BLaER1 treated with 17β-estradiol and CSF1 and Interleukin-3, amounts not matched to agents 10 nM and 100 nM (cell line): ENCODE data around the gene IGSF5.
A peak's percentile ranks its signal among the peaks of the same experiment; 100 is the strongest.

Source experiments
- H3K27ac ChIP-seq, 11 experiments: shearing (Covaris generic); formaldehyde crosslinking; 2 replicates each; pipeline ENCODE4 v1.8.1; 2022
- H3K27me3 ChIP-seq, 11 experiments: shearing (Covaris generic); formaldehyde crosslinking; 2 replicates each; pipeline ENCODE4 v1.8.1; 2022
- H3K36me3 ChIP-seq, 11 experiments: shearing (Covaris generic); formaldehyde crosslinking; 2 replicates each; pipeline ENCODE4 v1.8.1; 2022
- H3K4me1 ChIP-seq, 10 experiments: shearing (Covaris generic); formaldehyde crosslinking; 2 replicates each; pipeline ENCODE4 v1.8.1; 2022
- H3K4me2 ChIP-seq, 11 experiments: shearing (Covaris generic); formaldehyde crosslinking; 2 replicates each; pipeline ENCODE4 v1.8.1; 2022
- H3K4me3 ChIP-seq, 10 experiments: shearing (Covaris generic); formaldehyde crosslinking; 2 replicates each; pipeline ENCODE4 v1.8.1; 2022
- H3K9ac ChIP-seq, 11 experiments: shearing (Covaris generic); formaldehyde crosslinking; 2 replicates each; pipeline ENCODE4 v1.8.1; 2022
- H3K9me3 ChIP-seq, 11 experiments: shearing (Covaris generic); formaldehyde crosslinking; replicated peaks in 1 of 11; 2 replicates each; pipeline ENCODE4 v1.8.1; 2022
- H4K20me1 ChIP-seq, 11 experiments: shearing (Covaris generic); formaldehyde crosslinking; 2 replicates each; pipeline ENCODE4 v1.8.1; 2022
- Cebpa-rat ChIP-seq, 11 experiments: shearing (Covaris generic); IDR thresholded peaks; 2 replicates each; pipeline ENCODE4 v1.8.1; 2022

IGSF5 gene

GRCh38 chr21:39804240-39804639 is 59.3 kb downstream of the IGSF5 start:
- Histone ChIP-seq H3K4me3 (no peak overlapping the region), H3K4me2 (no peak overlapping the region), H3K9ac (no peak overlapping the region), H3K36me3 (no peaks in the 10 kb centered on the region), H3K27me3 (no peaks in the 10 kb centered on the region), H3K27ac (no peak overlapping the region), H4K20me1 (no peaks in the 10 kb centered on the region), H3K4me1 (no peaks in the 10 kb centered on the region), H3K9me3 (peaks cover 0 to 5% (median 0%) of the 10 kb centered on the region in 11 experiments; a peak in 4 of 22 replicates)
- TF ChIP-seq Cebpa-rat (IDR thresholded peaks at IDR 0.05) = no peak

GRCh38 chr21:39805983-39806382 is 61.0 kb downstream of the IGSF5 start:
- H4K20me1 ChIP-seq = no peaks in the 10 kb centered on the region
- H3K4me2 ChIP-seq = no peak overlapping the region
- no peaks in the 10 kb centered on the region for H3K27me3 ChIP-seq
- no peaks in the 10 kb centered on the region for H3K4me1 ChIP-seq
- no peak overlapping the region for H3K4me3 ChIP-seq
- no peak for TF ChIP-seq Cebpa-rat (IDR thresholded peaks at IDR 0.05)
- H3K9ac ChIP-seq = no peak overlapping the region
- no peaks in the 10 kb centered on the region for H3K36me3 ChIP-seq
- H3K27ac ChIP-seq = no peak overlapping the region
- peaks cover 0 to 5% (median 0%) of the 10 kb centered on the region in 11 experiments; a peak in 4 of 22 replicates for H3K9me3 ChIP-seq

GRCh38 chr21:39807738-39808137 is 62.8 kb downstream of the IGSF5 start:
- TF ChIP-seq Cebpa-rat (IDR thresholded peaks at IDR 0.05) = no peak
- Histone ChIP-seq H3K9me3 (peaks cover 0 to 11% (median 0%) of the 10 kb centered on the region in 11 experiments; a peak in 4 of 22 replicates), H3K27me3 (no peaks in the 10 kb centered on the region), H3K36me3 (no peaks in the 10 kb centered on the region), H3K27ac (no peak overlapping the region), H3K4me2 (no peak overlapping the region), H4K20me1 (no peaks in the 10 kb centered on the region), H3K9ac (no peak overlapping the region), H3K4me3 (no peak overlapping the region), H3K4me1 (no peaks in the 10 kb centered on the region)

GRCh38 chr21:39809936-39810335 is 65.0 kb downstream of the IGSF5 start:
- Histone ChIP-seq H3K4me2 (no peak overlapping the region), H3K4me1 (no peaks in the 10 kb centered on the region), H3K27ac (no peak overlapping the region), H3K27me3 (no peaks in the 10 kb centered on the region), H3K9me3 (0 out of 22 replicates have a peak, but pooled peaks cover 0 to 9% (median 0%) of the 10 kb centered on the region in 11 experiments), H3K4me3 (no peak overlapping the region), H3K9ac (no peak overlapping the region), H4K20me1 (no peaks in the 10 kb centered on the region), H3K36me3 (no peaks in the 10 kb centered on the region)
- no peak for TF ChIP-seq Cebpa-rat (IDR thresholded peaks at IDR 0.05)

GRCh38 chr21:39812983-39813382 is 68.0 kb downstream of the IGSF5 start:
- Histone ChIP-seq H3K4me1 (no peaks in the 10 kb centered on the region), H3K9me3 (0 out of 22 replicates have a peak, but pooled peaks cover 0 to 9% (median 0%) of the 10 kb centered on the region in 11 experiments), H3K27ac (no peak overlapping the region), H3K9ac (no peak overlapping the region), H4K20me1 (no peaks in the 10 kb centered on the region), H3K4me3 (no peak overlapping the region), H3K36me3 (no peaks in the 10 kb centered on the region), H3K4me2 (no peak overlapping the region), H3K27me3 (no peaks in the 10 kb centered on the region)
- TF ChIP-seq Cebpa-rat (IDR thresholded peaks at IDR 0.05) = no peak

GRCh38 chr21:39818557-39818956 is 73.6 kb downstream of the IGSF5 start:
- Histone ChIP-seq H3K27me3 (no peaks in the 10 kb centered on the region), H3K4me2 (peak overlapping the region in 1 of 11 experiments; percentile 46; a peak in 1 of 22 replicates), H3K9me3 (0 out of 22 replicates have a peak, but pooled peaks cover 0 to 3% (median 0%) of the 10 kb centered on the region in 11 experiments), H3K4me3 (no peak overlapping the region), H4K20me1 (no peaks in the 10 kb centered on the region), H3K9ac (no peak overlapping the region), H3K4me1 (peaks cover 0 to 6% (median 0%) of the 10 kb centered on the region in 10 experiments; a peak in 2 of 20 replicates), H3K36me3 (no peaks in the 10 kb centered on the region), H3K27ac (no peak overlapping the region)
- TF ChIP-seq Cebpa-rat (IDR thresholded peaks at IDR 0.05) = no peak

- peaks cover 0 to 6% (median 0%) of the 10 kb centered on the region in 10 experiments; a peak in 2 of 20 replicates for H3K4me1 ChIP-seq
- H3K9me3 ChIP-seq = no peaks in the 10 kb centered on the region
- H3K4me2 ChIP-seq = no peak overlapping the region
- no peak for TF ChIP-seq Cebpa-rat (IDR thresholded peaks at IDR 0.05)
- no peaks in the 10 kb centered on the region for H3K36me3 ChIP-seq
- no peak overlapping the region for H3K4me3 ChIP-seq
- H3K9ac ChIP-seq = no peak overlapping the region
- no peaks in the 10 kb centered on the region for H3K27me3 ChIP-seq
- H4K20me1 ChIP-seq = no peaks in the 10 kb centered on the region
- no peak overlapping the region for H3K27ac ChIP-seq
These were observed 77.1 kb downstream of the IGSF5 start for GRCh38 chr21:39822042-39822441.

- no peak for TF ChIP-seq Cebpa-rat (IDR thresholded peaks at IDR 0.05)
- Histone ChIP-seq H3K9ac (no peak overlapping the region), H3K9me3 (no peaks in the 10 kb centered on the region)
These were observed 80.3 kb downstream of the IGSF5 start for GRCh38 chr21:39825250-39825649.

GRCh38 chr21:39834543-39834942 is 89.6 kb downstream of the IGSF5 start:
- H4K20me1 ChIP-seq = no peaks in the 10 kb centered on the region
- TF ChIP-seq Cebpa-rat (IDR thresholded peaks at IDR 0.05) = no peak
- H3K4me1 ChIP-seq = no peaks in the 10 kb centered on the region; a peak in 1 of 20 replicates
- no peak overlapping the region for H3K9ac ChIP-seq
- H3K4me3 ChIP-seq = no peak overlapping the region
- H3K27me3 ChIP-seq = no peaks in the 10 kb centered on the region
- H3K4me2 ChIP-seq = no peak overlapping the region
- no peak overlapping the region for H3K27ac ChIP-seq
- no peaks in the 10 kb centered on the region for H3K36me3 ChIP-seq
- H3K9me3 ChIP-seq = no peaks in the 10 kb centered on the region

More at GRCh38 chr21:39825250-39825649, 80.3 kb downstream of the IGSF5 start:
- H3K27ac ChIP-seq = no peak overlapping the region
- no peaks in the 10 kb centered on the region for H4K20me1 ChIP-seq
- H3K27me3 ChIP-seq = no peaks in the 10 kb centered on the region
- no peaks in the 10 kb centered on the region for H3K4me1 ChIP-seq
- H3K36me3 ChIP-seq = no peaks in the 10 kb centered on the region
- no peak overlapping the region for H3K4me3 ChIP-seq
- H3K4me2 ChIP-seq = no peak overlapping the region

GRCh38 chr21:39837861-39838359 is 92.9 kb downstream of the IGSF5 start:
- TF ChIP-seq Cebpa-rat (IDR thresholded peaks at IDR 0.05) = no peak
- Histone ChIP-seq H4K20me1 (no peaks in the 10 kb centered on the region), H3K9me3 (no peaks in the 10 kb centered on the region), H3K27ac (no peak overlapping the region), H3K4me2 (no peak overlapping the region; a peak in 2 of 22 replicates), H3K36me3 (no peaks in the 10 kb centered on the region), H3K27me3 (no peaks in the 10 kb centered on the region), H3K4me3 (no peak overlapping the region), H3K9ac (no peak overlapping the region), H3K4me1 (peaks cover 0 to 5% (median 0%) of the 10 kb centered on the region in 10 experiments; a peak in 1 of 20 replicates)
